Measurements from ENCODE around the gene TCEA3.

Gene TCEA3

GRCh38 chr1:23446661-23447310, 22.2 kb upstream of the TCEA3 start:
- DNase-seq (ENCODE audit: low spot score): no peak

- no peak for DNase-seq (ENCODE audit: low spot score)
Measured at GRCh38 chr1:23444596-23445390, 20.2 kb upstream of the TCEA3 start.

GRCh38 chr1:23444104-23444533, 19.6 kb upstream of the TCEA3 start:
- no peak for DNase-seq (ENCODE audit: low spot score)

- no peak for DNase-seq (ENCODE audit: low spot score)
Measured at GRCh38 chr1:23442751-23443150, 18.2 kb upstream of the TCEA3 start.

- DNase-seq (ENCODE audit: low spot score): no peak
Measured at GRCh38 chr1:23441446-23442148, 17.0 kb upstream of the TCEA3 start.

- no peak for DNase-seq (ENCODE audit: low spot score)
Measured at GRCh38 chr1:23438545-23438944, 14.0 kb upstream of the TCEA3 start.

GRCh38 chr1:23437355-23437664, 12.8 kb upstream of the TCEA3 start:
- no peak for DNase-seq (ENCODE audit: low spot score)

GRCh38 chr1:23436520-23437354, 12.2 kb upstream of the TCEA3 start:
- DNase-seq (ENCODE audit: low spot score): no peak

- no peak for DNase-seq (ENCODE audit: low spot score)
Measured at GRCh38 chr1:23434260-23434775, 9.8 kb upstream of the TCEA3 start.

GRCh38 chr1:23433122-23433521, 8.6 kb upstream of the TCEA3 start:
- DNase-seq (ENCODE audit: low spot score): no peak

GRCh38 chr1:23431431-23431830, 6.9 kb upstream of the TCEA3 start:
- no peak for DNase-seq (ENCODE audit: low spot score)

- DNase-seq (ENCODE audit: low spot score): no peak
Measured at GRCh38 chr1:23430803-23431202, 6.3 kb upstream of the TCEA3 start.

GRCh38 chr1:23428136-23428905, 3.8 kb upstream of the TCEA3 start:
- no peak for DNase-seq (ENCODE audit: low spot score)

GRCh38 chr1:23427550-23427949, 3.0 kb upstream of the TCEA3 start:
- no peak for DNase-seq (ENCODE audit: low spot score)

GRCh38 chr1:23426828-23427227, 2.3 kb upstream of the TCEA3 start:
- DNase-seq (ENCODE audit: low spot score): no peak

- DNase-seq (ENCODE audit: low spot score): no peak
Measured at GRCh38 chr1:23425193-23425494, 596 bp upstream of the TCEA3 start.

- no peak for DNase-seq (ENCODE audit: low spot score)
Measured at GRCh38 chr1:23423415-23424292, 894 bp downstream of the TCEA3 start.

GRCh38 chr1:23422941-23423340, 1.6 kb downstream of the TCEA3 start:
- DNase-seq (ENCODE audit: low spot score): no peak

- peak; percentile 80 for DNase-seq (ENCODE audit: low spot score)
Measured at GRCh38 chr1:23422241-23422877, 2.2 kb downstream of the TCEA3 start.

GRCh38 chr1:23421753-23422240, 2.8 kb downstream of the TCEA3 start:
- no peak for DNase-seq (ENCODE audit: low spot score)

Measured in kidney capillary endothelial cell (primary cell).